ENCODE results near the gene BZW1.

BZW1 gene

DNA sequence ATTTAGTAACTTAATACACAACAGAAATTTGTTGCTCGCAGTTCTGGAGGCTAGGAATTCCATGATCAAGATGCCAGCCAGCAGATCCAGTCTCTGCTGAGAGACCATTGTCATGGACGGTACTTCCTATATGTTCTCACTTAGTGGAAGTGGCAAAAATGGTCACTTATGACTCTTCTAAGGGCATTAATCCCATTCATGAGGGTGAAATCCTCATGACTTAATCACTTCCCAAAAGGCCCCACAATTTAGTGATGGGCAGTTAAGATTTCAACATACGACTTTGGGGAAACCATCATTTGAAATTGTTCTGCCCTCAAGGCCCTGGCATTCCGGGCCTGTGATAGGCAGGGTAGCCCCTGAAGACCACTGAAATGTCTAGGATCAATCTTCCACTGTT, 23.0 kb downstream of the BZW1 start:
- Histone ChIP-seq H3K4me1 (peaks cover 0 to 3% (median 0%) of the 10 kb centered on the region in 10 experiments; a peak in 1 of 20 replicates), H3K9me3 (replicated peaks in 1 of 11) (peaks cover 17 to 41% (median 34%) of the 10 kb centered on the region in 11 experiments), H3K4me2 (no peak overlapping the region), H3K27ac (no peak overlapping the region), H3K27me3 (no peaks in the 10 kb centered on the region), H3K9ac (no peak overlapping the region), H3K4me3 (no peak overlapping the region), H3K36me3 (no peaks in the 10 kb centered on the region), H4K20me1 (no peaks in the 10 kb centered on the region)
- TF ChIP-seq Cebpa-rat (IDR thresholded peaks at IDR 0.05), result no peak

DNA sequence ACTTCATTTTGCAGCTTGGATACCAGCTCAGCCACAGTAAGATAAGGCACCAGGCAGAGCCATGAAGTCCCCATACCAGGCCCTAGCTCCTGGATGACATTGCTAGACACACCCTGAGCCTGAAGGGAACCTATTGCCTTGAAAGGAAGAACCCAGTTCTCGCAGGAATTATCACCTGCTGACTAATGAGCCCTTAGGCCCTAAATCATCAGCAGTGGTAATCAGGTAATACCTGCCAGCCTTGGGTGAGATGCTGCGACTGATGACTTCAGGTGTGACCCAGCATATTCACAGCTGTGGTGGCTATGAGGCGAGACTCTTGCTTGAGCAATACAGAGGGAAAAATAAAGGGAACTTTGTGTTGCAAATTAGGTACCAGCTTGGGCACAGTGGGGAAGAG, 27.8 kb downstream of the BZW1 start:
- no peaks in the 10 kb centered on the region for H3K27me3 ChIP-seq
- H3K4me2 ChIP-seq, result no peak overlapping the region
- no peak for TF ChIP-seq Cebpa-rat (IDR thresholded peaks at IDR 0.05)
- no peak overlapping the region for H3K9ac ChIP-seq
- H3K27ac ChIP-seq, result no peak overlapping the region
- H3K4me1 ChIP-seq, result no peaks in the 10 kb centered on the region
- H4K20me1 ChIP-seq, result no peaks in the 10 kb centered on the region
- no peaks in the 10 kb centered on the region for H3K36me3 ChIP-seq
- H3K9me3 ChIP-seq (replicated peaks in 1 of 11), result peaks cover 17 to 42% (median 34%) of the 10 kb centered on the region in 11 experiments
- H3K4me3 ChIP-seq, result no peak overlapping the region

DNA sequence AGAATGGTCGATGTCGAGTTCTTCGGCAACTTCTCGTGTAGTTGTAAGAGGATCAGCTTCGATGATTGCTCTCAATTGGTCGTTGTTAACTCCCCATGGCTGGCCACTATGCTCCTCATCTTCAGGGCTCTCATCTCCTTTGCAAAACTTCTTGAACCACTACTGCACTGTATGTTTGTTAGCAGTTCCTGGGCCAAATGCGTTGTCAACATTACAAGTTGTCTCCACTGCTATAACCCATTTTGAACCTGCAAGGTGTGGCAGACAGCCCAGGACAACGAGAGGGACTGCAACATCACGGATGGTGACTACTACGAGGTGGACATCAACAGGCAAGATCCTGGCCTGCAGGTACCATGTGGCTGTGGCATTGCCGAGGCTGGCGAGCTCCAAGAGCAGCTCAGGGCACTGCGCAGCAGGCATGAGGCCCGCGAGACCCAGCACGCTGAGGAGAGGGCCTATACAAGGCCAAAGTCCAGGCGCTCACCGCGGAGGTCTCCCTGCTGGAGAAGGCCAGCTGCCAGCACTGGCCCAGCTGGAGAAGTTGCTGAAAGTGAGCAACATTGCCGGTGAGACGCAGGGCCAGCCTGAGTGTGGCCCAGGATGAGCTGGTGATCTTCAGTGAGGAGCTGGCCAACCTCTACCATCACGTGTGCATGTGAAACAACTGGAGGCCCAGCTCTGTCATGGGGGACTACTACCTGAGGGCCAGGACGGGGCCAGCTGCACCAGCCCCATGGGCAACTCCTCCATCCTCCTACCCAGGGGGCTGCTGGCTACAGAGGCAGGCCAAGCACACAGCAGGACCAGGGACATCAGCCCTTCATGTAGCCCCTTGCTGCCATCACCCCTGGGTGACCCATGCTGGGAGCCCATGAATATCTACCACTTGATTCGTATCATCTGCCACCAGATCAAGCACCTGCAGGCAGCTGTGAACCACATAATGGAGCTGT, 32.6 kb downstream of the BZW1 start:
- H4K20me1 ChIP-seq, result peaks cover 0 to 5% (median 0%) of the 10 kb centered on the region in 11 experiments; a peak in 2 of 22 replicates
- peaks cover 0 to 6% (median 0%) of the 10 kb centered on the region in 11 experiments; a peak in 2 of 22 replicates for H3K9me3 ChIP-seq (replicated peaks in 1 of 11)
- no peak overlapping the region for H3K4me2 ChIP-seq
- no peaks in the 10 kb centered on the region for H3K27me3 ChIP-seq
- no peak overlapping the region for H3K9ac ChIP-seq
- H3K4me1 ChIP-seq, result no peaks in the 10 kb centered on the region
- no peaks in the 10 kb centered on the region for H3K36me3 ChIP-seq
- no peak overlapping the region for H3K27ac ChIP-seq
- no peak overlapping the region for H3K4me3 ChIP-seq
- TF ChIP-seq Cebpa-rat (IDR thresholded peaks at IDR 0.05), result no peak

DNA sequence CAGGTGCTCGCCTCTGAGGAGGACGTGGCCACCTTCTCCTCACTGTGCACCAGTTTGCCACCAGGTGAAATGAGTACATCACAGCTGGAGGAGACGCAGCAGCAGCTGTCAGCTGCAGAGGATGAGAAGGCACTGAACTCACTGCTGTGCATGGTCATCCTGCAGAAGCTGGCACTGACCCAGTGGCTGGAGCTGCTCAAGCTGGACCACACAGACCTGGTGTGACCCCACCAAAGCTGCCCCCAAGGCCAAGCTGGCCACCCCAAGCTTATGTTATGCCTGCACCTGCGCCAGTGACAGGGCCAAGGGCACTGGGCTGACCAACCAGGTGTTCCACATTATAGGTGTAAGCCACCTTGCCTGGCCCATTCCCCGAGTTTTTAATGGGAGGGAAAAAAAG, 33.5 kb downstream of the BZW1 start:
- H3K4me2 ChIP-seq, result no peak overlapping the region
- H4K20me1 ChIP-seq, result peaks cover 0 to 14% (median 4%) of the 10 kb centered on the region in 11 experiments; a peak in 8 of 22 replicates
- H3K4me3 ChIP-seq, result no peak overlapping the region
- no peak for TF ChIP-seq Cebpa-rat (IDR thresholded peaks at IDR 0.05)
- no peaks in the 10 kb centered on the region for H3K27me3 ChIP-seq
- no peak overlapping the region for H3K9ac ChIP-seq
- H3K36me3 ChIP-seq, result peaks cover 0 to 4% (median under 1%) of the 10 kb centered on the region in 11 experiments; a peak in 6 of 22 replicates
- 0 out of 20 replicates have a peak, but pooled peaks cover 0 to 3% (median 0%) of the 10 kb centered on the region in 10 experiments for H3K4me1 ChIP-seq
- H3K9me3 ChIP-seq (replicated peaks in 1 of 11), result no peaks in the 10 kb centered on the region
- no peak overlapping the region for H3K27ac ChIP-seq

DNA sequence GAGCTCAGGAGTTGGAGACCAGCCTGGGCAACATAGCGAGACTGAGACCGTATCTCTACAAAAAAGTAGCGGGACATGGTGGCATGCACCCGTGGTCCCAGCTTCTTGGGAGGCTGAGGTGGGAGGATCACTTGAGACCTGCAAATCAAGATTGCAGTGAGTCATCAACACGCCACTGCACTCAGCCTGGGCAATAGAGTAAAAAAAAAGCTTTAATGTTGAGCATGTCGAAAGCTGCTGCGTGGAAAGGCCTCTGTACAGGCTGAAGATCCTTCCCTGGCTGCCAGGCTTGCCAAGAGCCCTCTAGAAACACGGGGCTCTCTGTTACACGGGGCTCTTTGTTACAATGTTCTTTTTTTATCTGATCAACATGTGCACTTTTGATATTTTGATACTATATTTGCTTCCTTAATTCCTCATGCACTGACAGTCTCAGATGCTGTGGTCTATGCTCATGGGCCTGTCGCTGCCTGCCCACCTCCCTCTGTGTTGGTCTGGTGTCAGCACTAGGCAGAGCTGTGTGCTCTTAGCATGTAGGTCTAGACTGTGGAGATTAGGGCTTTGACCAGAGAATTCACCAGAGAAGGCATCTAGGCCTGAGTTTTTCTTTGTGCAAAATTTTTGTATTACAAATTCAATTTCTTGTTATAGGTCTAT, 34.1 kb downstream of the BZW1 start:
- Histone ChIP-seq H4K20me1 (peaks cover 0 to 20% (median 8%) of the 10 kb centered on the region in 11 experiments; a peak in 10 of 22 replicates), H3K9me3 (replicated peaks in 1 of 11) (no peaks in the 10 kb centered on the region), H3K4me3 (no peak overlapping the region), H3K4me2 (no peak overlapping the region), H3K9ac (no peak overlapping the region; a peak in 1 of 22 replicates), H3K4me1 (0 out of 20 replicates have a peak, but pooled peaks cover 0 to 3% (median 0%) of the 10 kb centered on the region in 10 experiments), H3K36me3 (peaks cover 3 to 10% (median 6%) of the 10 kb centered on the region in 11 experiments; a peak in 14 of 22 replicates), H3K27ac (no peak overlapping the region), H3K27me3 (no peaks in the 10 kb centered on the region)
- TF ChIP-seq Cebpa-rat (IDR thresholded peaks at IDR 0.05), result no peak

DNA sequence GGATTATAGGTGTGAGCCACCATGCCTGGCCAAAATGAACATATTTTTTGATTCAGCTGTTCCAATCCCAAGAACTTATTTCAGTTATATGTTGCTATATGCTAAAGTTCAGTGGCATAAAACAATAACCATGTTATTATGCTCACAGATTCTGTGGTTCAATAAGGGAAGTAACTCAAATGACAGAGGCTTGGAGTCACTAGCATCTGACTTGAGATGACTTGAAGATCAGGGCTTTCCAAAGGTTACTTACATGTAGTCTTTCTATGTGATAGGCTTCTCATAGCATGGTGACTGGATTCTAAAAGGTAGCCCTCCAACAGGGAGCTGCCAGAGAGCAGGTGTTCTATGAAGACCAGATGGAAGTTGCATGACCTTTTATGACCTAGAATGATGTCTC, 35.6 kb downstream of the BZW1 start:
- H3K27me3 ChIP-seq, result no peaks in the 10 kb centered on the region
- TF ChIP-seq Cebpa-rat (IDR thresholded peaks at IDR 0.05), result no peak
- 0 out of 20 replicates have a peak, but pooled peaks cover 0 to 3% (median 0%) of the 10 kb centered on the region in 10 experiments for H3K4me1 ChIP-seq
- no peak overlapping the region for H3K27ac ChIP-seq
- no peak overlapping the region for H3K9ac ChIP-seq
- no peak overlapping the region for H3K4me2 ChIP-seq
- no peak overlapping the region for H3K4me3 ChIP-seq
- H4K20me1 ChIP-seq, result peaks cover 4 to 35% (median 21%) of the 10 kb centered on the region in 11 experiments; a peak in 18 of 22 replicates
- H3K9me3 ChIP-seq (replicated peaks in 1 of 11), result no peaks in the 10 kb centered on the region
- H3K36me3 ChIP-seq, result peaks cover 17 to 25% (median 21%) of the 10 kb centered on the region in 11 experiments

DNA sequence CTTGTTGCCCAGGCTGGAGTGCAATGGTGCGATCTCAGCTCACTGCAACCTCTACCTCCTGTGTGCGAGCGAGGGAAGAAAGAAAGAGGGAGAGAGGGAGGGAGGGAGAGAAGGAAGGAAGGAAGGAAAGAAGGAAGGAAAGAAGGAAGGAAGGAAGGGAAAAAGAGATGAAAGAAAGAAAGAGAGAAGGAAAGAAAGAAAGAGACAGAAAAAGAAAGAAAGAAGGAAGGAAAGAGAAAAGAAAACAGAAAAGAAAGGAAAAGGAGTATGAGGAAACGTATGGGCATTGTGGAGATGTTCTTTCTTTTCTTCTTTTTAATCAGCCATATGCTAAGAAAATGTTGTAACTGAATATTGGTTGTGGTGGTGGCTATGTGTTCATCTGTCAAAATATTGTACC, 36.2 kb downstream of the BZW1 start:
- Histone ChIP-seq H3K4me3 (no peak overlapping the region), H3K27me3 (no peaks in the 10 kb centered on the region)
- no peak for TF ChIP-seq Cebpa-rat (IDR thresholded peaks at IDR 0.05)

DNA sequence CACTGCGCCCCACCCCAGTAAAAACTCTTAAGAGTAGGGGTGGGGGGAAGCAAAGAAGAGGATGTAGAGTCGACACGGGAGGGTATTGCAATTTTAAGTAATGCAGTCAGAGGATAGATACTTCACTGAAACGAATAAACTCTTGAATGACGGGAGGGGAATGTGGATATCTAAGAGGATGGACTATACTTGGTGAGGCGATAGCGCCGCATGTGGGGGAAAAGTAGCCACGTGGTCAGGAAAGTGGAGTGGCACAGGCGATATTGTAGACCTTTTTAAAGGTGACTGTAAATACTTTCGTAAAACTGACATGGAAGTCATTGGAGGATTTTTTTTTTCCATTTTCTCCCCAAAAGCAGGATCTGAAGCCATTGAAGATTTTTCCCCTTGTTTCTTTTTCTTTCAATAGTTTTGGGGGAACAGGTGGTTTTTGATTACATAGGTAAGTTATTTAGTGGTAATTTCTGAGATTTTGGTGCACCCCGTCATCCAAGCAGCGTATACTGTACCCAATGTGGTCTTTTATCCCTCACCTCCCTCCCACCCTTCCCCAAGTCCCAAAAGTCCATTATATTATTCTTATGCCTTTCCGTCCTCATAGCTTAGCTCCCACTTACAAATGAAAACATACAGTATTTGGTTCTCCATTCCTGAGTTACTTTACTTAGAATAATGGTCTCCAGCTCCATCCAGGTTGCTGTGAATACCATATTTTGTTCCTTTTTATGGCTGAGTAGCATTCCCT, 39.0 kb downstream of the BZW1 start:
- H3K4me1 ChIP-seq, result 0 out of 20 replicates have a peak, but pooled peaks cover 0 to 3% (median 0%) of the 10 kb centered on the region in 10 experiments
- no peak overlapping the region for H3K4me2 ChIP-seq
- peaks cover 28 to 69% (median 54%) of the 10 kb centered on the region in 11 experiments for H4K20me1 ChIP-seq
- H3K9ac ChIP-seq, result no peak overlapping the region
- no peak overlapping the region for H3K27ac ChIP-seq
- TF ChIP-seq Cebpa-rat (IDR thresholded peaks at IDR 0.05), result no peak
- H3K27me3 ChIP-seq, result no peaks in the 10 kb centered on the region
- peaks cover 51 to 59% (median 55%) of the 10 kb centered on the region in 11 experiments for H3K36me3 ChIP-seq
- H3K4me3 ChIP-seq, result no peak overlapping the region
- no peaks in the 10 kb centered on the region for H3K9me3 ChIP-seq (replicated peaks in 1 of 11)

More for the DNA sequence above, 36.2 kb downstream of the BZW1 start:
- H3K9ac ChIP-seq, result no peak overlapping the region
- peaks cover 4 to 42% (median 27%) of the 10 kb centered on the region in 11 experiments; a peak in 18 of 22 replicates for H4K20me1 ChIP-seq
- no peak overlapping the region for H3K4me2 ChIP-seq
- no peak overlapping the region for H3K27ac ChIP-seq
- no peaks in the 10 kb centered on the region for H3K9me3 ChIP-seq (replicated peaks in 1 of 11)
- 0 out of 20 replicates have a peak, but pooled peaks cover 0 to 3% (median 0%) of the 10 kb centered on the region in 10 experiments for H3K4me1 ChIP-seq
- peaks cover 24 to 31% (median 27%) of the 10 kb centered on the region in 11 experiments for H3K36me3 ChIP-seq

Data from BLaER1 treated with 17β-estradiol and CSF1 and Interleukin-3, amounts not matched to agents 10 nM and 100 nM (cell line).